ENCODE results near the gene PHEX.

DNA sequence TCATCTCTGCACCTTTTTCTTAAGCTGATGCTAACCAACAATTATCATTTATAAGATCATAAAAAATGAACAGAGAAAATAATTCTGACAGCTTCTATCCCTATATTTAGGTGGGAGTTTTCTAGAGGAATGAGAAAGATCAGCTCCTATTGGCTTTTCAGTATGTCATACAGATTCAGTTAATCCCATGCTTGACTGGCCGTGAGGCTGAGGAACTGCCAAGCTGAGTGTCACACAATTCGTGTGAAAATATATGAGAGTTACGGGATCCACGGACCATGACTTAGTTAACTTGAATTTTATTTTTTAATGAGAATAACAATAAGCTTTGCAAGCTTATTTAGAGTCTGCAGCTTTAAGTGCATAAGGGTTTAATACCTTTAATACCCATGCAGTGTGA, 37.5 kb downstream of the PHEX start:
- TF ChIP-seq, protein P1, sequence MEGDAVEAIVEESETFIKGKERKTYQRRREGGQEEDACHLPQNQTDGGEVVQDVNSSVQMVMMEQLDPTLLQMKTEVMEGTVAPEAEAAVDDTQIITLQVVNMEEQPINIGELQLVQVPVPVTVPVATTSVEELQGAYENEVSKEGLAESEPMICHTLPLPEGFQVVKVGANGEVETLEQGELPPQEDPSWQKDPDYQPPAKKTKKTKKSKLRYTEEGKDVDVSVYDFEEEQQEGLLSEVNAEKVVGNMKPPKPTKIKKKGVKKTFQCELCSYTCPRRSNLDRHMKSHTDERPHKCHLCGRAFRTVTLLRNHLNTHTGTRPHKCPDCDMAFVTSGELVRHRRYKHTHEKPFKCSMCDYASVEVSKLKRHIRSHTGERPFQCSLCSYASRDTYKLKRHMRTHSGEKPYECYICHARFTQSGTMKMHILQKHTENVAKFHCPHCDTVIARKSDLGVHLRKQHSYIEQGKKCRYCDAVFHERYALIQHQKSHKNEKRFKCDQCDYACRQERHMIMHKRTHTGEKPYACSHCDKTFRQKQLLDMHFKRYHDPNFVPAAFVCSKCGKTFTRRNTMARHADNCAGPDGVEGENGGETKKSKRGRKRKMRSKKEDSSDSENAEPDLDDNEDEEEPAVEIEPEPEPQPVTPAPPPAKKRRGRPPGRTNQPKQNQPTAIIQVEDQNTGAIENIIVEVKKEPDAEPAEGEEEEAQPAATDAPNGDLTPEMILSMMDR (conservative IDR thresholded peaks at IDR 0.05), result no peak
- no peak for TF ChIP-seq ZFX (IDR thresholded peaks at IDR 0.05)

All from C4-2B (cell line).